GM21367 (cell line): Measurements from ENCODE around the gene FRMPD3.

Experiments used
- ATAC-seq: cut with Tn5 transposase; IDR thresholded peaks from one replicate; pipeline ENCODE4 v1.9.1; 2021; ENCODE audit not compliant: unreplicated experiment

Gene FRMPD3

GRCh38 chrX:107477406-107477805, 28.0 kb downstream of the FRMPD3 start:
- ATAC-seq: no peak

DNA sequence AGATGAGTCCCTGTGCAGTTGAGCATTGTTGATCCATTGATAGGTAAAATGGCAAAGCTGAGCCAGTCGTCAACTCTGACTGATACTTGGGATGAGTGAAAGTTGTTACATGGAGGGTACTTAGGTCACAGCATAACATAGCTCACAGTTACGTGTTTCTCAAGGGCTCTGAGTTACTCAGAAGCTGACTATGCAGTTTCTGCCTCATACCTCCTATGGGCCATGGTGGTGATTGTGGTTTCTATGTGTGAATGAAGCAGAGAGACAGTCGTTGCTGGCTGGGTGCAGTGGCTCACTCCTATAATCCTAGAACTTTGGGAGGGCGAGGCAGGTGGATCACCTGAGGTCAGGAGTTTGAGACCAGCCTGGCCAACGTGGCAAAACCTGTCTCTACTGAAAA, 30.8 kb downstream of the FRMPD3 start:
- ATAC-seq: no peak

- no peak for ATAC-seq
Measured at GRCh38 chrX:107482046-107482445, 32.6 kb downstream of the FRMPD3 start.

DNA sequence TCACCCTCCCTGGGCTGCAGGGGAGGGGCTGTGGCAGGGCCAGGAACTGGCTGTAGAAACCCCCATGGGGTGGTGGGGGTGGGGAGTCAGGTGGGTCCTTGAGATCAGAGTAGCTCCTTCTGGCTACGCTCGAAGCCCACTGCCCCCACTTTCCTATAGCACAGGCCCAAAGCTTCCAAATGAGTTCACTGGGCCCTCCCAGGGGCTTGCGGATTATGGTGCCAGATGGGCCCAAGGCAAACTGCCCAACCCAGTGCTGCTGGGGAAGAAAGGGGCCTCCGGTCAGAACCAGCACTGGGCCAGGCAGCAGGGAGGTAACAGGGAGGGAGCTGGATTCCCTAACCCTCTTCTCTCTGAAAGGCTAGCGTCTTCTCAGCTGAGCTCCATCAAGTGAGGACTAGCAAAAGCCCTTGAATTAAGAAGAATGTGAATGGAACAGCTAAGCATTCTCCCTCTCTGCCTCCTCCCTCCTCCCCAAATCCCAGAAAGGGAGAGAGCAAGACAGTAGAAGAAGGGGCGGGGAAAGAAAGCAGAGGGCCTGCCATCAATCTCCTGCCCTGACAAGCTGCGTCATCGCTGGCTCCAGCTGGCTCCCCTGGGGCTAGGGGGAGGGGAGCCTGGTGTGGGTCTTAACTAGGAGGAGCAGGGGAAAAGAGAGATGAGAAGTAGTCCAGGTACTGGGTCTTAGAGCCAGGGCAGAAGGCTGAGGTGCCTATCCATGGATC, 34.7 kb downstream of the FRMPD3 start:
- ATAC-seq: no peak

DNA sequence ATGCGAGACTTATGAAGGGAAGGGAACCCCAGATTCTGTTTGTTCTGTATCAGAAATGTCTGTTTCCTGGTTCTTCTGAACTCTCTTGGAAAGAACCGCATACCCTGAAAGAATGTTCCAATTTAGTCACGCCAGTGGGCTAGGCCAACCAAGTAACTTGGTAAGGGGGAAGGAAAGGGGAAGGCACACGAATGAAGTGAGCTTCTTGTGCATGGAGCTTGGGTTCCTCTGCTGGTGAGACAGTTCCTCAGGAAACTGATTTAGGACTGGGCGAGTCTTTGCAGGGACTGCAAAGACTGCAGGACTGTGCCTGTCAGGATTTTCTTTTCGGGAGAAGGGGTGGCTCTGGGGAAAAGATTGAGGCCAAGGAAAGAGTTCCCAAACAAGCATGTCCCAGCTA, 35.6 kb downstream of the FRMPD3 start:
- ATAC-seq: no peak

GRCh38 chrX:107493141-107493540, 43.7 kb downstream of the FRMPD3 start:
- no peak for ATAC-seq

- ATAC-seq: no peak
Measured at GRCh38 chrX:107496786-107497185, 47.3 kb downstream of the FRMPD3 start.
